ENCODE measurements around the gene KCNA10. TPM values are rescaled to one million over a fixed set of nuclear protein-coding genes. Genes with fewer than 3 reads are reported as not detected.

Gene KCNA10
- total RNA-seq, 1 experiment from 2014 or later: not detected

GRCh38 chr1:110540891-110541685 is 22.1 kb upstream of the KCNA10 start:
- H3K4me1 Mint-ChIP-seq: no peaks in the 10 kb centered on the region
- no peaks in the 10 kb centered on the region for H3K36me3 Mint-ChIP-seq
- H3K9me3 Mint-ChIP-seq: no peaks in the 10 kb centered on the region
- ATAC-seq (no peak), DNase-seq (ENCODE audit: low spot score) (no peak)
- TF ChIP-seq, protein P1, sequence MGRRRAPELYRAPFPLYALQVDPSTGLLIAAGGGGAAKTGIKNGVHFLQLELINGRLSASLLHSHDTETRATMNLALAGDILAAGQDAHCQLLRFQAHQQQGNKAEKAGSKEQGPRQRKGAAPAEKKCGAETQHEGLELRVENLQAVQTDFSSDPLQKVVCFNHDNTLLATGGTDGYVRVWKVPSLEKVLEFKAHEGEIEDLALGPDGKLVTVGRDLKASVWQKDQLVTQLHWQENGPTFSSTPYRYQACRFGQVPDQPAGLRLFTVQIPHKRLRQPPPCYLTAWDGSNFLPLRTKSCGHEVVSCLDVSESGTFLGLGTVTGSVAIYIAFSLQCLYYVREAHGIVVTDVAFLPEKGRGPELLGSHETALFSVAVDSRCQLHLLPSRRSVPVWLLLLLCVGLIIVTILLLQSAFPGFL (CRISPR knock-in tag; IDR thresholded peaks at IDR 0.05; ENCODE audit: borderline replicate concordance): no peak
- TF ChIP-seq NFE2L1 (CRISPR knock-in tag; IDR thresholded peaks at IDR 0.05) (no peak), SMAD3 (CRISPR knock-in tag; IDR thresholded peaks at IDR 0.05; ENCODE audit: borderline replicate concordance) (no peak), ZNF317 (CRISPR knock-in tag; IDR thresholded peaks at IDR 0.05; ENCODE audit: borderline replicate concordance, low read depth) (no peak), CREB1 (CRISPR knock-in tag; IDR thresholded peaks at IDR 0.05) (no peak), RELA (CRISPR knock-in tag; IDR thresholded peaks at IDR 0.05; ENCODE audit: borderline replicate concordance) (no peak), NFYB (CRISPR knock-in tag; conservative IDR thresholded peaks at IDR 0.05; ENCODE audit: low read depth) (no peak), ZNF121 (CRISPR knock-in tag; IDR thresholded peaks at IDR 0.05) (no peak), ELF4 (CRISPR knock-in tag; IDR thresholded peaks at IDR 0.05; ENCODE audit: low read depth) (no peak), FOXK1 (CRISPR knock-in tag; IDR thresholded peaks at IDR 0.05) (no peak), ARID4B (CRISPR knock-in tag; IDR thresholded peaks at IDR 0.05; ENCODE audit: borderline replicate concordance) (no peak)
- TF ChIP-seq, protein P2, sequence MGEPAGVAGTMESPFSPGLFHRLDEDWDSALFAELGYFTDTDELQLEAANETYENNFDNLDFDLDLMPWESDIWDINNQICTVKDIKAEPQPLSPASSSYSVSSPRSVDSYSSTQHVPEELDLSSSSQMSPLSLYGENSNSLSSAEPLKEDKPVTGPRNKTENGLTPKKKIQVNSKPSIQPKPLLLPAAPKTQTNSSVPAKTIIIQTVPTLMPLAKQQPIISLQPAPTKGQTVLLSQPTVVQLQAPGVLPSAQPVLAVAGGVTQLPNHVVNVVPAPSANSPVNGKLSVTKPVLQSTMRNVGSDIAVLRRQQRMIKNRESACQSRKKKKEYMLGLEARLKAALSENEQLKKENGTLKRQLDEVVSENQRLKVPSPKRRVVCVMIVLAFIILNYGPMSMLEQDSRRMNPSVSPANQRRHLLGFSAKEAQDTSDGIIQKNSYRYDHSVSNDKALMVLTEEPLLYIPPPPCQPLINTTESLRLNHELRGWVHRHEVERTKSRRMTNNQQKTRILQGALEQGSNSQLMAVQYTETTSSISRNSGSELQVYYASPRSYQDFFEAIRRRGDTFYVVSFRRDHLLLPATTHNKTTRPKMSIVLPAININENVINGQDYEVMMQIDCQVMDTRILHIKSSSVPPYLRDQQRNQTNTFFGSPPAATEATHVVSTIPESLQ (CRISPR knock-in tag; IDR thresholded peaks at IDR 0.05): no peak
- TF ChIP-seq, protein P3, sequence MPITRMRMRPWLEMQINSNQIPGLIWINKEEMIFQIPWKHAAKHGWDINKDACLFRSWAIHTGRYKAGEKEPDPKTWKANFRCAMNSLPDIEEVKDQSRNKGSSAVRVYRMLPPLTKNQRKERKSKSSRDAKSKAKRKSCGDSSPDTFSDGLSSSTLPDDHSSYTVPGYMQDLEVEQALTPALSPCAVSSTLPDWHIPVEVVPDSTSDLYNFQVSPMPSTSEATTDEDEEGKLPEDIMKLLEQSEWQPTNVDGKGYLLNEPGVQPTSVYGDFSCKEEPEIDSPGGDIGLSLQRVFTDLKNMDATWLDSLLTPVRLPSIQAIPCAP (CRISPR knock-in tag; IDR thresholded peaks at IDR 0.05): no peak
- TF ChIP-seq, protein P4, sequence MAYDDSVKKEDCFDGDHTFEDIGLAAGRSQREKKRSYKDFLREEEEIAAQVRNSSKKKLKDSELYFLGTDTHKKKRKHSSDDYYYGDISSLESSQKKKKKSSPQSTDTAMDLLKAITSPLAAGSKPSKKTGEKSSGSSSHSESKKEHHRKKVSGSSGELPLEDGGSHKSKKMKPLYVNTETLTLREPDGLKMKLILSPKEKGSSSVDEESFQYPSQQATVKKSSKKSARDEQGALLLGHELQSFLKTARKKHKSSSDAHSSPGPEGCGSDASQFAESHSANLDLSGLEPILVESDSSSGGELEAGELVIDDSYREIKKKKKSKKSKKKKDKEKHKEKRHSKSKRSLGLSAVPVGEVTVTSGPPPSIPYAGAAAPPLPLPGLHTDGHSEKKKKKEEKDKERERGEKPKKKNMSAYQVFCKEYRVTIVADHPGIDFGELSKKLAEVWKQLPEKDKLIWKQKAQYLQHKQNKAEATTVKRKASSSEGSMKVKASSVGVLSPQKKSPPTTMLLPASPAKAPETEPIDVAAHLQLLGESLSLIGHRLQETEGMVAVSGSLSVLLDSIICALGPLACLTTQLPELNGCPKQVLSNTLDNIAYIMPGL (CRISPR knock-in tag; IDR thresholded peaks at IDR 0.05): no peak
- TF ChIP-seq, protein P5, sequence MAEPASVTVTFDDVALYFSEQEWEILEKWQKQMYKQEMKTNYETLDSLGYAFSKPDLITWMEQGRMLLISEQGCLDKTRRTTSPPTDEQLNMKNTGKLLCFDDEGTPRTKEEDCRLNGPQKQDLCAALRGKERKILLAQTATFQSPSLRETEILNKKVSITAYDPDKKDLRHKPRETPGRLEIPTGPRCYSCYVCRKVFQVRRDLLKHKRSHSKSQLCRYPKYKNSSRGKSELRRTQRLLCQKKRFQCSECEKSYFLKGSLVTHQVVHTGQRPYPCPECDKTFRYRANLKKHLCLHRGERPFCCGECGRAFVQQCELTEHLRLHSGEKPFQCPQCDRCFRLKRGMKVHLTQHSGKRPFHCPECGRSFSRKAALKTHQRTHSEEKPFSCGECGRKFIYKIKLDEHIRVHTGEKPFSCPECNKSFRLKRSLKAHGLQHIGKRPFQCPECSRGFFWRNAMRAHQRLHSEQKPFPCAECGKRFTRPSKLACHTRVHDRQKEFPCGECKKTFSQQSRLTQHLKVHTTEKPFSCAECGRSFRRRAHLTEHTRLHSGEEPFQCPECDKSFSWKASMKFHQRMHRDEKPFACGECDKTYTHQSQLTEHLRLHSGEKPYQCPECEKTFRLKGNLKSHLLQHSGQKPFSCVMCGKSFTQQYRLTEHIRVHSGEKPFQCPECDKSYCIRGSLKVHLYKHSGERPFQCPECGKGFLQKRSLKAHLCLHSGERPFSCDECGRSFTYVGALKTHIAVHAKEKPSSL (CRISPR knock-in tag; conservative IDR thresholded peaks at IDR 0.05): no peak
- H3K27ac Mint-ChIP-seq: no peak overlapping the region
- CTCF ChIA-PET: interaction anchor here (1.0 to 1.7 kb wide), 4 partner anchors 14 to 239 kb away, joined by 3 to 5 read pairs (median 4); no protein-coding TSS in a partner anchor
- no peak overlapping the region for H3K4me3 Mint-ChIP-seq
- peaks cover 4% of the 10 kb centered on the region for H3K27me3 Mint-ChIP-seq (ENCODE audit: low read depth)
- POLR2A ChIA-PET: no interaction called here

All from WTC11 (cell line).